NCI-H345 treated with DMSO at 0.1 percent for 48 hours (cell line): ENCODE data around the gene SBK3.
"Not testable (repeated sequence)": the region's sequence is repeated elsewhere in the genome, so short reads cannot be mapped to it uniquely, and the experiment has no call there.

ENCODE experiments used
- DNase-seq: peaks from one replicate; lab custom pipeline; 2025; ENCODE audit not compliant: unreplicated experiment; lab: John Stamatoyannopoulos, UW

SBK3 gene

DNA sequence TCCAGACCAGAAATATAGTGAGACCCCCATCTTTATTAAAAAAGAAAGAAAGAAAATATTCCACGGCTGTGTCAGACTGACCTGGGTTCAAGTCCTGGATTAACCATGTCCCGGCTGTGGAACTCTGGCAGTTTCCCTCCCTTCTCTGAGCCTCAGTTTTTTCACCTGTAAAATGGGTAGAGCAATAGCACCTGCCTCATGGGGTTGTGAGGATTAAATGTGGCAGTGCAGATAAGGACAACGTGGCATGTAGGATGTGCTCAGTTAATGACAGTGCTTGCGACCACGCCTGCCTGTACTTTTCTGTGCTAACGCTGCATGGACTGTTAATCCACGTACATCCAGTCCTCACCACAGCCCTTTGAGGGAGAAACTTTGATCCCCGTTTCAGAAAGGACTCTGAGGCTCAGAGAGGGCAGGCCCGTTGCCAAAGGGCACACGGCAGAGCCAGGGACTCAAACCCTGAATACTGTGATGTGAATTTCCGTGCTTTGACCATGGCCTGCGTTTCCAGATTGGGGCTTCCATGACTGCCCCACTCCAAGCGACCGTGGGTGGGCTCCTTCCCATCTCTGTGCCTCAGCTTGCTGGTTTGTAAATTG lies 24.6 kb downstream of the SBK3 start:
- no peak for DNase-seq

DNA sequence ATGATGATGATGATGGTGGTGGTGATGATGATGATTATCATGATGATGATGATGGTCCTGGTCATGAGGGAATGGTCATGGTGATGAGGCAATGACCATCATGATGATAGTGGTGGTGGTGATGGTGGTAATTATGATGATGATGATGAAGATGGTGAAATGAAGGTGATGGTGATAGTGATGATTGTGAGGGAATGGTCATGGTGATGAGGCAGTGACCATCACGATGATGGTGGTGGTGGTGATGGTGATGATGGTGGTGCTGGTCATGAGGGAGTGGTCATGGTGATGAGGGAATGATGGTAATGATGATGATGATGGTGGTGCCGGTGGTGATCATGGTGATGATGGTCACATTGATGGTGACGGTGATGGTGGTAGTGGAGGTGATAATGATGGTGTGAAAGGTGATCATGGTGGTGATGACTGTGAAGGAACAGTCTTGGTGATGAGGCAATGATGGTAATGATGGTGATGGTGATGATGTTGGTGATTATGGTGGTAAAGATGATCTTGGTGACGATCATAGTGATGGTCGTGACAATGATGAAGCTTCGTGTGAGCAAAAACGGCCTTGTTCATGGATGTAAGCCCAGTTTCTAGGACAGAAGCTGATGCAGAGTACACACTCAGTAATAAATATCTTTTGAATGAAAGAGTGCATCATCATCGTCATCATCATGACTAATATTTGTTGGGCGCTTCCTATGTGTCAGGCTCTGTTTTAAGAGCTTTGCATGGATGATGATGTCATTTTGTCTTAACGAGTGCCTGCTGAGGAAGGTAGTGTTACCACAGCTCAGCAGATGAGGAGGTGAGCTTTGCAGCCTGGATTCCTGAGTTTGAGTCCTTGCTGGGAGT lies 25.7 kb downstream of the SBK3 start:
- no peak for DNase-seq

DNA sequence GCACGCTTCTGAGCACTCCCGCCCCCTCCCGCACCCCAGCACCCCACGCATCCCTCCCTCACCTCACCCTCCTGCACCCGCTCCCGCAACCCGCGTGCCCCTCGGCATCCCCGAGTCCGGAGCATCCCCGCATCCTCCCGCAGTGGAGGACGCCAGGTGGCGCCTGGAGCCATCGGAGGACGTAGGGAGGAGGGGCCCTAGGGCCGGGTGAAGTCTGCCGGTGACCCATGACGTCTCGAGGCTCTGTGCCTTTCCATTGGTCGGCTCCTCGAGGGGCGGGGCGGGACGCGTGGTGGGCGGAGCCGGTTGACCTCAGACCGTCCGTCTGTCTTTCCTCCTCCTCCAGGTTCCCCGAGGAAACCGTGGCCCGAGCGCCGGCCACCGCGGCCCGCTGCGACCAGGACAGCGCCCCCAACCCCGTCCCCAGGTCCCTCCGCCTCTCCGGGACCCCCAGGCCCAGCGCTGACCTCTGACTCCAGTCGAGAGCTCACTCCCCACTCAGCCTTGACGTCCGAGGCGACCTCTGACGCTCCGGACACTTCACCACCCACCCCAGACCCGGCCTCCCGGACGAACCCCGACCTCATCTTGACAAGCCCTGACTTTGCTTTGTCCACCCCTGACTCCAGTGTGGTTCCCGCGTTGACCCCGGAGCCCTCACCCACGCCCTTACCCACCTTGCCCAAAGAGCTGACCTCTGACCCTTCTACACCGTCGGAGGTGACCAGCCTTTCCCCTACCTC lies 28.3 kb downstream of the SBK3 start:
- DNase-seq, result peak; percentile 64

DNA sequence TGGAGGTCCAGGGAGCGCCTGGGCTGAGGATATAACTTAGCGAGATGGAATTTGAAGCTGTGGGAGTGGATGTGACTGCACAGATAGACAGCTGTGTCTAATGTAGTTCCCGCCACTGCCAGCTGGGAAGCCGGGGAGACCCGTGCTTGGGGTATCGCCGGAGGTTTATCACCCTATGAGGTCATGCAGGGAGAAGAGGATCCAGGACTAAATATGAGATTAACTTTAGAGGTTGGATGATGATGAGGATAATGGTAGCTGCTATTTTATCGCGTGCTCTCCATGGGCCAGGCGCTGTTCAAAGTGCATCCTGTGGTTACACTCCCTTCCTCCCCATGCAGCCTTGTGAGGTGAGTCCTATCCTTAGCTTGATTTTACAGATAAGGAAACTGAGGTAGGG lies 37.2 kb downstream of the SBK3 start:
- no peak for DNase-seq

DNA sequence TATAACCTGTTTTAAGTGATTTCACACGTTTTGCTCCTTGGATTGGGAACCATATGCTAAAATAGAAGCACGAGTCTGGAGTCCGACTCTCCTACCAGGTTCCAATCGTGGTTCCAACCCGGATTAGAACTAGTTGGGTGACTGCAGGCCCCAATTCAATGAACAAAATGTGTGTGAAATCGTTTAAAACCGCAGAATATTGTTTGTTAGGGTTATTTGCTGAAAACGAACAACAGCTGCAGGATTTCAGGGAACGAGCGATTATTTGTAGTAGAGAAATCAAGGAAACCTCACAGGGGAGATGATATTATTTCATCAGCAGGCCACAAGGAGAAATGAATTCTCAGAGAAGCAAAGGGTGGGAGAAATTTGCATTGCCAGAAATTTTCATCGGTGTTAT lies 40.4 kb downstream of the SBK3 start:
- no peak for DNase-seq

DNA sequence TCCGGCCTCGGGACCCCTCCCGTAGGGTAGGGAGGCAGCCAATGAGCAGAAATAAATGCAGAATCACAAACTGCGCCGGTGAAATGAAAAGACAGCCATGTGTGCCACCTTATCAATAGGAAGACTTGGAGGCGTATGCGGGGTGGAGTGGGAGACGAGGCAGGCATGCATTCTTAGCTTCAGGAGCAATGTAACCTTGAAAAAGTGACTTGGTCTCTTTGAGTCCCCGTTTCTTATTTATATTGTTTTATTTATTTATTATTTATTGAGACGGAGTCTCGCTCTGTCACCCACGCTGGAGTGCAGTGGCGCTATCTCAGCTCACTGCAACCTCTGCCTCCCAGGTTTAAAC lies 41.1 kb downstream of the SBK3 start:
- DNase-seq, result no peak

DNA sequence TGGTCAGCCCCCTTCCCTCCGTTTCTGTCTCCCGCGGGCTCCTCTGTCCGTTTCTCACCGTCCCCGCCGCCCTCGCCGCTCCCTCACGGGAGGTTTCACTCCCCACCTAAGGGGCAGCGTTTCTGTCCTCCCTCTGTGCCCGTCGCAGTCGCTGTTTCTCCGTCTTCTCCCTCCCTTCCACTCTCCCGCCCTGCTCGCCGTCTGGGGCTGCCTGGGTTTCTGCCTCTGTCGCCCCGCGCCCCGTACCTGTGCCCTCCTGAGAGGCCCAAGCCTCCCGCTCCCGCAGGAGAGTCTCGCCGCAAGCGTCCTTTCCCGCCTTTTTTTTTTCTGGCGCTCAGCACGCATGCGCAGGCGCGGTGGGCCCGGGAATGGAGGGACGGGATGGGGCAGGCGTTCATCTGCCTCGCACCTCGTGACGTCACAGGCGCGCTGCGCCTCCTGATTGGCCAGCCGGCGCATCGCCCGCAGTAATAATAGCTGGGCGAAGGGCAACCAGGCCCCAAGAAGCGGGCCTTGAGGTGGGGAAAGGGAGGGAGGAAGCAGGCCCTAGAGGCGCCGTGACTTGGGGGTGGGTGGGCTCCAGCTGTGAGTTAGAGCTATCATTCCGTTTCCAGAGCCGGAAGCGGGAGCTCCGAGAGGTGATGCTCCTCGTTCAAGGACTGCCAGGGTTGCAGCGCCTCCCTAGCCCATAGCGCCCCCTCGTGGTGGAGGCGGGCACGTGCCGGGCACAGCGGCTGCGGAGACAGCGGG lies 41.7 kb downstream of the SBK3 start:
- peak; percentile 71 for DNase-seq

DNA sequence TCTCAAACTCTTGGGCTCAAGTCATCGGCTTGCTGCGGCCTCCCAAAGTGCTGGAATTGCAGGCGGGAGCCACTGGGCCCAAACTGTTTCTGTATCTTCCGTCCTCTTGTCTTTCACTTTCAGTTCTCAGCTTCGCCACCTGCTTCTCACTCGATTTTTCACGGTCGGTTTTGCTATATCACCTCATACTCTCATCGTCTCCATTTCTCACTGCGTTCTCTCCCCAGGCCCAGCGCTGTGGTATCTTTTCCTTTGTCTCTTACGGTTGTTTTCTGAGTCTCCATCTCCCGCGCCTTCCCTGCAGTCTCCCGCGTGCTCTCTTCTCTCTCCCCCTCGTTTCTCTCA lies 42.2 kb downstream of the SBK3 start:
- no peak for DNase-seq

DNA sequence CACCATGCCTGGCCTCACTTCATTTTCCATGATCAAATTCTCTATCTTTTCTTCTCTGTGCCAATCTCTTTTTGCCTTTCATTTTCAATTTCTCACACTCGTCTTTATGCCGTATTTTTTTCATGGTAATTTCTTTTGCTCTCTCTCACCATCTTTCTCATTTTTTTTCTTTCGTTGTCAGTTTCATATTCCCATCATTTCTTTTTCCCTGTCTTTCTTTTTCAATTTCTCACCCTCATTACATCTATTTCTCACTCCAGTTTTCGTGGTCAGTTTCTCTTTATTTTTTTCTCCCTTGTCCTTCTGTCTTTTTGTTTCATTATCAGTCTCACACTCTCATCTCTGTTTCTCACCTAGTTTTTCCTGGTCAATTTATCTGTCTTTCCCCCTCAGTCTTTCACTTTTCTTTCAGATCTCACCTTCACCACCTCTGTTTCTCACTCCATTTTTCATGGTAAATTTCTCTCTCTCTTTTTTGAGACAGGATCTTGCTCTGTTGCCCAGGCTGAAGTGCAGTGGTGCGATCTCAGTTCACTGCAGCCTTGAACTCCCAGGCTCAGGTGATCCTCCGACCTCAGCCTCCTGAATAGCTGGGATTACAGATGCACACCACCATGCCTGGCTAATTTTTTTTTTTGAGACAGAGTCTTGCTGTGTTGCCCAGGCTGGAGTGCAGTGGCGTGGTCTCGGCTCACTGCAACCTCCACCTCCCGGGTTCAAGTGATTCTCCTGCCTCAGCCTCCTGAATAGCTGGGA lies 43.0 kb downstream of the SBK3 start:
- DNase-seq, result no peak

DNA sequence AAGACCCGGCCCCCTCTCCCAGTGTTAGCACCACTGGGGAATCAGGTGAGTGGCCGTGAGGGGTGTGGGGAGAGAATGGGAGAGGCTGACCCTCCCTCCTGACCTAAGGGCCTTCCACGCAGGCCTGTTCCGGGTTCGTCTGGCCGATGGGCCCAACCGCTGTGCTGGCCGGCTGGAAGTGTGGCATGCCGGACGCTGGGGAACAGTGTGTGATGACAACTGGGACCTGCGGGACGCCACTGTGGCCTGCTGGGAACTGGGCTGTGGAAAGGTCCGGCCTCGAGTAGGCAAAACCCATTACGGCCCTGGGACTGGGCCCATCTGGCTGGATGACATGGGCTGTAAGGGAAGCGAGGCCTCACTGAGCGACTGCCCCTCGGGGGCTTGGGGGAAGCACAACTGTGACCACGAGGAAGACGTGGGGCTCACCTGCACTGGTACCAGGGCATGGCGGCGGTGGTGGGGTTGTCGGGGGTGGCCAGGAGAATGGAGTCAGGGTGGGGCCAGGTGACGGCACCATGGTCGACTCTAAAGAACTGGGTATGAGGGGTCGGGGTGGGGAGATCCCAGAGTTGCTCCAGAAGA lies 44.9 kb downstream of the SBK3 start:
- no peak for DNase-seq

DNA sequence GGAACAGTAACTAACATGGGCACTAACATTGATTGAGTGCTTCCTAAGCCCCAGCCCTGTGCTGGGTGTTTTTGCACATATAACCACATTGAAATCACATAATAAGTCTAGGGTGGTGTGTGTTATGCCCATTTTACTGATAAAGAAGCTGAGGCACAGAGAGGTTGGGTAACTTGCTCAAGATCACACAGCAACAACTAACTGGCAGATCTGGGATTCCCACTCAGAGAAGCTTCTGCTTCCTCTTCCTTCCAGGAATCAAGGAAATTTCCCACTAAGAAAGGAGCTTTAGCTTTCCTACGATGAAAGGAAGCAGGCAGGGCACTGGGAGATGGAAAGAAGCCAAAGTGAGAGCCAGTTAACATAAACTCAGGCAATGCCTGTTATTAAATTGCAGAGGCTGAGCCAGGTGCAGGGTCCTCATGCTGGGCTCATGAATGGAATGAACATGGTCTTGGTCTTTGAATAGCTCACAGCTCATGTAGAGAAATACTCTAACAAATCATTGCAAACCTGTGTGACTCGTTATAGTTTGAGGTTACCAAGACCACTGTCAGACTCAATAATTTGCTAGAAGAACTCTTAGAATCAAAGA lies 47.0 kb downstream of the SBK3 start:
- no peak for DNase-seq

DNA sequence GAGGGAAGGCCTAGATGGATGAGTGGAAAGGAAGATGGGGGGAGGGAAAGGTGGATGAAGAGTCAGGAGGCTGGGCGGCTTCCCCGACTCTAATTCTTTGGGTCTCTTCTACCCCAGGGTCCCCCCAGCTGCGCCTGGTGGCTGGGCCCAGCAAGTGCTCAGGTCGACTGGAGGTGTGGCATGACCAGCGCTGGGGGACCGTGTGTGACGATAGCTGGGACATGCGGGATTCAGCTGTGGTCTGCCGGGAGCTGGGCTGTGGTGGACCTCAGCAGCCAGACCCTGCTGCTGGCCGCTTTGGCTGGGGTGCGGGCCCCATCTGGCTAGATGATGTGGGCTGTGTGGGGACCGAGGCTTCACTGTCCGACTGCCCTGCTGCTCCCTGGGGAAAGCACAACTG lies 47.6 kb downstream of the SBK3 start:
- no peak for DNase-seq

DNA sequence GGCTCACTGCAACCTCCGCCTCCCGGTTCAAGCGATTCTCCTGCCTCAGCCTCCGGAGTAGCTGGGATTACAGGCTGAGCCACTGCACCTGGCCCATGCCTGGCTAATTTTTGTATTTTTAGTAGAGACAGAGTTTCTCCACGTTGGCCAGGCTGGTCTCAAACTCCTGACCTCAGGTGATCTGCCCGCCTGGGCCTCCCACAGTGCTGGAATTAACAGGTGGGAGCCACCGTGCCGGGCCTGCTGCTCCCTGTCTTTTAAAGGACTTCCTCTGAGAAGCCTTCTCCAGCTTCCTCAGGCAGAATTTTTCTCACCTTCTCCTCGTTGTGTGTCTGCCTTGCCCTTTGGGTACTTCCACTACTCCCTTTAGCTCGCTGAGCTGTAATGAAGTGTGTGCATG lies 48.5 kb downstream of the SBK3 start:
- DNase-seq, result not testable (repeated sequence)

DNA sequence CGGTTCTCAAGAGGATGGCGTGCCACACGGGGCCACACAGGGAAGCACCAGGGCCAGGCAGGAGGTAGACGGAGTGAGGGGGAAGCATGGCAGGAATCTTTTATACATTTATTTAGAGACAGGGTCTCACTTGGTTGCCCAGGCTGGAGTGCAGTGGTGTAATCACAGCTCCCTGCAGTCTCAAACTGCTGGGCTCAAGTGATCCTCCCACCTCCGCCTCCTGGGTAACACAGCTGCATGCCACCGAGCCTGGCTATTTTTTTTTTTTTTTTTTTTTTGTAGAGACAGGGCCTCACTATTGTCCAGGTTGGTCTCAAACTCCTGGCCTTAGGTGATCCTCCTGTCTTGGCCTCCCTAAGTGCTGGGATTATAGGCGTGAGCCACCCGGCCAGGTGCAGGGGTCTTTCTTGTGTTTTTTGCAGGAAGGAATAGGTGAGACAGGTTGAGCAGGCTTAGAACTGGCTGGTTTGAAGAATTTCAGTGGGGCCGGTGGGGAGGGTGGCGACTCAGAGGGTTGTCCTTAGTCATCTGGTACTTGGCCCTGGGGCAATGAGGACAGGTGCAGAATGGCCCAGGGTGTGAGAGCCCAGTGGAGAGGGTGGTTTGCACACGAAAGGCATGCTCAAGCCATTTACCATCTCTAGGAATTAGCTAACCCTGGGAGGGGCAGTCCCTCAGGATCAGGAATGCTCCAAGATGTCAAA lies 49.5 kb downstream of the SBK3 start:
- DNase-seq, result no peak

DNA sequence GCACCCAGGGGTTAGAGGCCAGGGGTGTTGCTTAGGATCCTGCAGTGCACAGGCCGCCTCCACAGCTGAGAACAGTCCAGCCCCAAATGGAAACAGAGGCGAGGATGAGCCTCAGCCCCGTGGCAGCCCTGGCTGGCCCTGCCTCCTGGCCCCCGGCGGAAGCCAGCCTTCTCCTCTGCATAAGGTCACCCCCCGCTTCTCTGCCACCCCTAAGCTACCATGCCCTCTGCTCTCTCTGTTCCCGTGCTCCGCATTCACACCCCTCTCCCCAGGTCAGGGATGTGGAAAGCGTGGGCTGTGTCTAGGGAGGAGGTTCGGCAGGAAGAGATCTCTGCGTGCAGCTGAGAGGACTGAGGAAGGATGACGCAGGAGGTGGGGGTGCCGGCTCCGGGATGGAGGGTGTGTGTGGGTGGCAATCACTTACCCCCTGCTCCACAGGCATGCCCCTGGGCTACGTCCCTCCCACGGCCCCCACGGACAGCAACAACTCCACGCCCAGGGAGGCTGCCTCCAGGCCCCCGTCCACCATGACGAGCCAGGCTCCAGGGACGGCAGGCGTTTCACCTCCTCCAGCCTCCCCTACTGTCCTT lies 51.1 kb downstream of the SBK3 start:
- no peak for DNase-seq

DNA sequence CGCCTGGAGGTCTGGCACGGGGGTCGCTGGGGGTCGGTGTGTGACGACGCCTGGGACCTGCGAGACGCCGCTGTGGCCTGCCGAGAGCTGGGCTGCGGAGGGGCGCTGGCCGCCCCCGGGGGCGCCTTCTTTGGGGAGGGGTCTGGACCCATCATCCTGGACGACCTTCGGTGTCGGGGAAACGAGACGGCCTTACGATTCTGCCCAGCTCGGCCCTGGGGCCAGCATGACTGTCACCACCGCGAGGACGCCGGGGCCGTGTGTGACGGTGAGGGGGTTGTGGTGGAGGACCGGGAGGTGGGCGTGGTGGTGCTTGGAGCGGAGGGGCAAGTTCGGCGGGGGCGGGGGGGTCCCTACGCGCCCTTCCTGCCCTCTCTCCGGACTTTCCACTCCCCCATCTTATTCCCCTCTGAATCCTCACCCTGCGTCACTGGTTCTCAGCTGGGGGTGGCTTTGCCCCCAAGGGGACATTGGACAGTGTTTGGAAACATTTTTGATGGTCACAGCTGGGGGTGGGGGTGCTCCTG lies 51.6 kb downstream of the SBK3 start:
- no peak for DNase-seq

DNA sequence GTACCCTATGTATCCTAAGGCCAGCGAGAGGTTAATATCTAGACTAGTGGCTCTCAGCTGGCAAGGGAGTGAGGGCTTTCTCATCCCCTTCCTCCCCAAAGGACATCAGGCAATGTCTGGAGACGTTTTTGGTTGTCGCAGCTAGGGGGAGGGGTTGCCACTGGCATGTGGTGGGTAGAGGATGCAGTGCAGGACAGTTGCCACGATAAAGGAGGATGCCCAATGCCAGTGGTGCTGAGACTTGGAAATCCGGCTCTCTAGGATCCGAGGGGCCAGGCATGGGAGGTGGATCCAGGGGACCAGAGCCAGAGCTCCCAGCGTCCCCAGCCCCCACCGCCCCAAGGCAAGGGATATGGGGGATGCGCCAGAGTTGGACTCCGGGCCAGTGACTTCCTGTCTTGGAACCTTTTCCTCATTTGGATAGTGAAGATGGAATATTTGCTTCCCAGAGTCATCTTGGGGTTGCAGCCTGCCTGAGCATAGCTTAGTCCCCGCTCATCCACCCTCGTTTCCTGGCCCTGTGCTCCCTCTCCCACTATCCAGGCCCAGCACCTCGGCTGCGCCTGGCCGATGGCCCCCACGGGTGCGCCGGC lies 52.2 kb downstream of the SBK3 start:
- DNase-seq, result no peak

DNA sequence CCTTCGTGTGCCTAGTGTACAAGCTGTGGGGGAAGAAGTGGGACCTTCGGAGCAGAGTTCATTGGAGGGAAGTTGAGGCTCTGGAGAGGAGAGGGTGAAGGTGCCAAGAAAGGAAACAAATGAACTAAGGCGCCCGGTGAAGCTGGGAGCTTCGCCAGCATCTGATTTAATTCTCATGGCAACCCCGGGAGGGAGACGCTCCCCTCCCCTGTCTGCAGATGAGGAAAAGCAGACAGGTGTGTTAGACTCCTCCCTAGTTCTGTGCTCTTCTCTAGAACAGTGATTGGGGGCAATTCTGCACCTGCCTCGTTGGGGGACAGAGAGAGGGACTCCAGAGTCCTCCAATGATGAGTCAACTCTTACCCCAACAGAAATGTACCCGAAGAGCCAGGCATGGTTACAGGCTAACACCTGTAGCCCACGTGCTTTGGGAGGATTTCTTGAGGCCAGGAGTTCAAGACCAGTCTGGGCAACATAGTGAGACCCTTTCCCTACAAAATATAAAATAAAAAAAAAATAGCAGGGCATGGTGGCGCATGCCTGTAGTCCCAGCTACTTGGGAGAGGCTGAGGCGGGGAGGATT lies 52.9 kb downstream of the SBK3 start:
- DNase-seq, result no peak
